GM19438 (cell line): Measurements from ENCODE around the gene LIX1L.

ENCODE experiments used
- ATAC-seq: cut with Tn5 transposase; IDR thresholded peaks from one replicate; pipeline ENCODE4 v1.9.1; 2021; ENCODE audit warnings: low read depth; ENCODE audit not compliant: unreplicated experiment

The LIX1L gene

GRCh38 chr1:145985502-145986439 is 28.0 kb upstream of the LIX1L start:
- no peak for ATAC-seq

GRCh38 chr1:145985129-145985501 is 27.3 kb upstream of the LIX1L start:
- no peak for ATAC-seq

- ATAC-seq = no peak
Measured at GRCh38 chr1:145983960-145984830, 26.4 kb upstream of the LIX1L start.

- ATAC-seq = no peak
Measured at GRCh38 chr1:145983206-145983675, 25.4 kb upstream of the LIX1L start.

- ATAC-seq = no peak
Measured at GRCh38 chr1:145982010-145982723, 24.4 kb upstream of the LIX1L start.

- no peak for ATAC-seq
Measured at GRCh38 chr1:145980457-145980994, 22.7 kb upstream of the LIX1L start.

GRCh38 chr1:145979746-145980456 is 22.1 kb upstream of the LIX1L start:
- peak; percentile 38 for ATAC-seq

- ATAC-seq = peak; percentile 85
Measured at GRCh38 chr1:145978854-145979745, 21.3 kb upstream of the LIX1L start.

GRCh38 chr1:145978471-145978853 is 20.6 kb upstream of the LIX1L start:
- ATAC-seq = no peak

GRCh38 chr1:145977486-145978470 is 20.0 kb upstream of the LIX1L start:
- no peak for ATAC-seq

- ATAC-seq = no peak
Measured at GRCh38 chr1:145977016-145977415, 19.2 kb upstream of the LIX1L start.

GRCh38 chr1:145975216-145975615 is 17.4 kb upstream of the LIX1L start:
- ATAC-seq = no peak

- no peak for ATAC-seq
Measured at GRCh38 chr1:145974721-145975120, 16.9 kb upstream of the LIX1L start.

- ATAC-seq = no peak
Measured at GRCh38 chr1:145972580-145972979, 14.8 kb upstream of the LIX1L start.

- ATAC-seq = no peak
Measured at GRCh38 chr1:145967288-145967687, 9.5 kb upstream of the LIX1L start.

- no peak for ATAC-seq
Measured at GRCh38 chr1:145965119-145965744, 7.4 kb upstream of the LIX1L start.
